GM12891 (cell line): ENCODE measurements around the gene RTN1.

Experiments used
- DNase-seq: peaks from one replicate; pipeline ENCODE4 v3.0.0; 2011; ENCODE audit warnings: low spot score; ENCODE audit not compliant: insufficient read length
- FAIRE-seq: peaks from 2 replicates; lab custom pipeline; 2011; peaks lifted over from hg19 to GRCh38; lab: Jason Lieb, UNC
- PAX5 ChIP-seq: IDR thresholded peaks from 2 replicates; pipeline ENCODE4 v1.6.1; 2011; ENCODE audit warnings: low read length, moderate library complexity, mild to moderate bottlenecking; ENCODE audit not compliant: insufficient read depth, severe bottlenecking
- POLR2A ChIP-seq: IDR thresholded peaks from 2 replicates; pipeline ENCODE4 v1.6.1; 2011; ENCODE audit warnings: low read depth, low read length, control low read depth
- POLR2AphosphoS5 ChIP-seq: IDR thresholded peaks from 2 replicates; pipeline ENCODE4 v1.6.1; 2011; ENCODE audit warnings: low read depth, low read length, control low read depth
- POU2F2 ChIP-seq: IDR thresholded peaks from 2 replicates; pipeline ENCODE4 v1.6.1; 2011; ENCODE audit warnings: low read depth, mild to moderate bottlenecking, control low read depth, low read length, moderate library complexity
- SPI1 ChIP-seq: IDR thresholded peaks from 2 replicates; pipeline ENCODE4 v1.6.1; 2011; ENCODE audit warnings: low read depth, low read length, control low read depth
- TAF1 ChIP-seq: IDR thresholded peaks from 2 replicates; pipeline ENCODE4 v1.6.1; 2011; ENCODE audit warnings: low read depth, low read length, control low read depth

Gene RTN1

DNA sequence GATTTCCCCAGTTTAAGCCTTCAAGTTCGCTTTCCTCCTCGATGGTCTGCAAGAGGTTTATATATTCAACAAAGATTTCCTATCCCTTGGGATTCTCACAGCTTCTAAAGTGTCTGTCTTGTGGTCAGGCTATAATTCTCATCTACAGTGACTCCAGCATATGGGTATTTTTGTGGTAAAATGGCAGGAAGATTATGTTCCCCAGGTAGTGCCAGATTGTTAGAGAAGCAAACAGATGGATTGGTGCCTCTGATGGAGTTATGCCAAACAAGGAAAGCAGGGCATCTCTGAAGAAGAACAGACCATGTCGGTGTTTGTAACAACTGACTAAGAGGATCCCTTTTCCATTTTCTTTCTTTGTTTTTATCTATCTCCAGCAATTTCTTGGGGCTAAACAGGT is 288.4 kb downstream of the RTN1 start:
- DNase-seq (no peak), FAIRE-seq (no peak)
- no peak for TF ChIP-seq PAX5
- no peak for TF ChIP-seq SPI1
- no peak for TF ChIP-seq POLR2A
- TF ChIP-seq POU2F2, result no peak
- no peak for TF ChIP-seq POLR2AphosphoS5
- no peak for TF ChIP-seq TAF1

- no peak for FAIRE-seq
- TF ChIP-seq PAX5 (no peak), TAF1 (no peak), POLR2A (no peak), POLR2AphosphoS5 (no peak), SPI1 (no peak), POU2F2 (no peak)
Measured at GRCh38 chr14:59580911-59581310, 289.7 kb downstream of the RTN1 start.

DNA sequence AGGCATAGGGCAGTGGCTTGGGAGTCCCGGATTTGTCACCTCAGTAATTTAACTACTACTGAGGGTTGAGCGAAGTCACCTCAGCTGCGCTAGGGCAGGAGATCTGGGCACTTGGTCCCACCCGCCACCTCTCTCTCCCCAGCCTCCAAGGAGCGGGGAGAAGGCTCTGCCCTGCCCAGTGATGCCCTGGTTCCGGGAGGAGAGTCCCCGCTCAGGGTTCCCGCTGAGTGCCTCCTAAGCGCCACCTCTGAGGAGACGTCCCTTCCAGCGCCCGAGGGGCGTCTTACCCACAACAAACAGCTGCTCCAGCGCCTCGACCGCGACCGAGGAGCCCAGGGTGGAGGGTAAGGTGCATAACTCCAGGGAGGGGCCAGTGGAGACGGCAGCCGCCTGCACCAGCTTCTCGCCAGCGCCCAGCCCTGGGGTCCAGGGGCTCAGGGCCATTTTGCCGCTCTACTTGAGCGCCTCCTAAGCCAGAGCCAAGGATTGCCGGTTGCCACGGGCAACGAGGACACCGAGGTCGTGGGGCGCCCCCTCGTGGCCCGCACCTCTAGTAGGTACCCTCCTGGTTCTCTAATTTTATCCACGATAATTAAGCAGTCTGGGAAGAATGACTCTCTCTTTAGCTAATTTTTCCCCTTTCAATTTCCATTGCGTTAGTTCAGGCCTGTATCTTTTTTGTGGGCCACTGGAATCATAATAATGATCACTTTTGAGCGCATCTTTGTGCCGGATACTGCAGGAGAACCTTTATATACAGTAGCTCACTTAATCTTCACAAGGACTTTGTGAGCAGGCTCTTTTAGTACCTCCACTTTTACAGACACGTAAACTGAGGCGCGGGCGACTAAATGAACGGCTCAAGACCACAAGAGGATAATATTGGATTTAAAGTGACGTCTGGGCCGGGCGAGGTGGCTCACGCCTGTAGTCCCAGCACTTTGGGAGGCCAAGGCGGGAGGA is 294.0 kb downstream of the RTN1 start, which contains the start of gene CCDC175:
Gene CCDC175 (minus strand): TSS at position 481 of the 963 bp plus-strand sequence. CDS start 37 bp downstream, at position 444.
- TF ChIP-seq SPI1 (no peak), POU2F2 (0 out of 2 replicates have a peak, but pooled peaks have one; percentile 34)
- FAIRE-seq, result peak; percentile 87
- DNase-seq, result peak; percentile 76

More at GRCh38 chr14:59580911-59581310, 289.7 kb downstream of the RTN1 start:
- DNase-seq, result no peak

DNA sequence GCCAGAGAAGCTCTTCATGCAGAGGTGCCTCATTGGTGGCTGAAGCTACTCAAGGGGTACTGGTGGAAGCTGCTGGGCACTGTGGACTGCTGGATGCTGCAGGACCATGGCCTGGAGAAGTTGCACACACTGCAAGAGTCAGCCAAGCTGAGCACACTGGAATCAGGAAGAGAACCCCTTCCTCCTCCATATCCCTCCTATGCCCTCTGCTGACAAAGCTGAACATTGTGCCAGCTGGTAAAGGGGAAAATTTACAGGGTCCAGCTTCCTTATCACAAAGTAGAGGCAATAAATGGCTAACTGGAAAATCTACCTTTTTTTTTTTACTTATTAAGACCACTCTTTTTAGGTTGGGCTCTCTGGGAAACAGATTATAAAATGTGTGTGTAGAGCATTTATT is 300.5 kb downstream of the RTN1 start:
- TF ChIP-seq POLR2AphosphoS5 (no peak), TAF1 (no peak), PAX5 (no peak), POLR2A (no peak), POU2F2 (no peak), SPI1 (no peak)
- FAIRE-seq (no peak), DNase-seq (no peak)

DNA sequence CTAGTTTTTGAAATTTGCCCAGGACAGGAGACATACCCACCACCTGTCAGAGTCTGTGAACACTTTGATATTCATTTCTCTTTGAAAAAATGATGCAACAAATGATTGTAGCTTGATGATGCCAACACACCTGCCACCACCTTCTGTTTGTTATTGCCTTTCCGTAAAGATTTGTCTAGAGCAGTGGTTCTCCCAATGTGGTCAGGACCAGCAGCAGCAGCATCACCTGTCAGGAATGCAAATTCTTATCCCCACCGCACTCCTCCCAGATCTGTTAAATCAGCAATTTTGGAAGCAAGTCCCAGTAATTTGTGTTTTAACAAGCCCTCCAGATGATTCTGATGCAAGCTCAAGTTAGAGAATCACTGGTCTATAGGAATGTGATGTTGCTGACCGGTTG is 303.9 kb downstream of the RTN1 start:
- DNase-seq (no peak), FAIRE-seq (no peak)

DNA sequence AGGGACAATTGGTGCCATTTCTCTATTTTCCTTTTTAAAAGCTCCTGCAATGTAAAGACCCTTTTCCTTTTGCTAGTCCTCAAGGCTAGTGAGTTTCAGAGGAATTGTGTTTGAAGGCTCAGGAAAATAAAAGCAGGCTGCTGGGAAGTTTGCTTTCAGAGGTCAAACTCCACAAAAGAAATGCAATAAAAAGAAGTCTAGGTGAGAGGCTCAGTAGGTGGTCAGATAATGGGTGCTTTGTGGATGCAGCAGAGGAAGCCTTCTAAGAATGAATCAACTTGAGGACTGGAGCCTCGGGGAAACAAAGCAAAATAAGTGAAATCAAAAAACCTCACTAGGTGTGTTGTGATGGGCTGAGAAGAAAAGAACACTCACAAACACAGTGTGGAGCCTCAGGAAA is 304.3 kb downstream of the RTN1 start:
- TF ChIP-seq PAX5, result no peak
- no peak for TF ChIP-seq POU2F2
- TF ChIP-seq POLR2AphosphoS5, result no peak
- no peak for TF ChIP-seq POLR2A
- TF ChIP-seq TAF1, result no peak
- TF ChIP-seq SPI1, result no peak
- FAIRE-seq (no peak), DNase-seq (no peak)

More for the DNA sequence above, 303.9 kb downstream of the RTN1 start:
- TF ChIP-seq SPI1, result no peak
- TF ChIP-seq TAF1, result no peak
- no peak for TF ChIP-seq PAX5
- no peak for TF ChIP-seq POLR2AphosphoS5
- TF ChIP-seq POLR2A, result no peak
- no peak for TF ChIP-seq POU2F2

DNA sequence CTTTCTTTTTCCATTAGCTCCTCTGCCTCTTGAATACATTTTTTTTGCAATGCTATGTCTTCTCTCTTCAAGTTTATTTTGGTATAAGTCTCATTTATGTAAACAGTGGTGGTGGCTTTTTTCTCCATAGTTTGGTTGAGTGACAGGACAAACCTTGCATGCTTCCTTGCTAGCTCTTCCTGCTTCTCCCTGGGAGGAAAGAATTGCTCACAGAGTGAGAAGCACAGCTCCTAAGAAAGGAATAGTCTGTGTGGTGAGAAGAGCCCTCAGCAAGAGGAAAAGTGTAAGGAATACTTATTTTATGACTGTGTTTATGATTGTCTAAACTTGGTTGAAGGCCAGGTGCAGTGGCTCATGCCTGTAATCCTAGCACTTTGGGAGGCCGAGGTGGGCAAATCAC is 305.5 kb downstream of the RTN1 start:
- no peak for TF ChIP-seq POU2F2
- TF ChIP-seq PAX5, result no peak
- TF ChIP-seq SPI1, result no peak
- no peak for TF ChIP-seq POLR2A
- TF ChIP-seq TAF1, result no peak
- TF ChIP-seq POLR2AphosphoS5, result no peak
- no peak for DNase-seq
- FAIRE-seq, result no peak

GRCh38 chr14:59564366-59564765 is 306.2 kb downstream of the RTN1 start:
- TF ChIP-seq SPI1, result no peak
- no peak for TF ChIP-seq POLR2AphosphoS5
- TF ChIP-seq POLR2A, result no peak
- TF ChIP-seq PAX5, result no peak
- TF ChIP-seq TAF1, result no peak
- TF ChIP-seq POU2F2, result no peak
- no peak for FAIRE-seq
- DNase-seq, result no peak

DNA sequence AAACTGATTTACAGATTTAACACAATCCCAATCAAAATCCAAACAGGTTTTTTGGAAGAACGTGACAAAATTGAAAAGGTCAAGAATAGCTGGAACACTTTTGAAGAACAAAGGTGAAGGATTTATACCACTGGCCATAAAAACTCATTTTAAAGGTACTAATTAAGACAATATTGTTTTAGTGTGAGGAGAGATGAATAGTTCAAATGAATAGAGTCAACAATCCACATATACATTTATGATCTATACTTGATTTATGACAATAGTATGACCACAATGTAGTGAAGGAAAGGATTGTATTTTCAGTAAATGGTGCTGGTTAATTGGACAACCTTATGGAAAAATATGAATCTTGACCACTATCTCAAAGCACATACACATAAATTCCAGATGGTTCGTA is 323.3 kb downstream of the RTN1 start:
- DNase-seq (no peak), FAIRE-seq (no peak)
- no peak for TF ChIP-seq SPI1
- no peak for TF ChIP-seq POLR2A
- no peak for TF ChIP-seq PAX5
- no peak for TF ChIP-seq POLR2AphosphoS5
- TF ChIP-seq POU2F2, result no peak
- TF ChIP-seq TAF1, result no peak
